HepG2 (cell line): ENCODE results near the gene ERICH6. TPM values are rescaled to one million over a fixed set of nuclear protein-coding genes. Genes with fewer than 3 reads are reported as not detected.
A peak's percentile ranks its signal among the peaks of the same experiment; 100 is the strongest.

Experiments used
- ATAC-seq: fragments of 200-7000 bp; cut with Tn5 transposase; 3 replicates; pipeline ENCODE4 v1.9.1; 2020; ENCODE audit warnings: mild to moderate bottlenecking, moderate library complexity
- BruUV-seq: library from RNA; stranded (reverse); fragments of 400-500 nt; replicated peaks from 2 replicates; lab custom pipeline; 2021; lab: Mats Ljungman, UMichigan
- CTCF ChIA-PET: fragments of 300-600 bp; formaldehyde crosslinking; extraction: SDS; loops from one replicate; lab custom pipeline; 2021; ENCODE audit warnings: low total read pairs, inconsistent platforms, low intra/inter-chr PET ratio; lab: Yijun Ruan, JAX
- POLR2A ChIA-PET: fragments of 350-600 bp; sonication (Branson Sonifier 250); formaldehyde crosslinking; loops from one replicate; lab custom pipeline; 2020; ENCODE audit warnings: antibody characterized with exemption, inconsistent platforms; lab: Yijun Ruan, JAX
- DNase-seq: peaks from one replicate; pipeline ENCODE4 v3.0.0-alpha.2; 2015; ENCODE audit warnings: low spot score
- FAIRE-seq: peaks from 3 replicates; lab custom pipeline; 2011; peaks lifted over from hg19 to GRCh38; lab: Jason Lieb, UNC
- H2AFZ ChIP-seq: one replicate; pipeline ENCODE4 v1.6.1; 2011; ENCODE audit warnings: low read length, inconsistent platforms
- H3K27ac ChIP-seq: fragments of 300-600 bp; 3 replicates; pipeline ENCODE4 v1.8.0; 2011; ENCODE audit warnings: mixed run types, mild to moderate bottlenecking, mixed read lengths, low read length, inconsistent platforms; ENCODE audit not compliant: insufficient read depth; ENCODE audit errors: extremely low read length
- H3K27me3 ChIP-seq, 2 experiments: fragments of 200-600 bp in 1 of 2; 2 replicates in 1 of 2; 3 replicates in 1 of 2; pipeline versions ENCODE4 v1.6.0 to v1.8.0; 2011; ENCODE audit warnings: low read length in 2 of 2, mild to moderate bottlenecking in 2 of 2, moderate library complexity in 2 of 2, inconsistent platforms in 1 of 2; ENCODE audit not compliant: insufficient read depth in 2 of 2, control insufficient read depth in 1 of 2
- H3K36me3 ChIP-seq, 2 experiments: fragments of 200-600 bp in 1 of 2; replicated peaks in 1 of 2; 2 replicates in 1 of 2; 3 replicates in 1 of 2; pipeline versions ENCODE4 v1.5.1 to v1.8.0; 2011; ENCODE audit warnings: low read length in 2 of 2, inconsistent platforms in 1 of 2; ENCODE audit not compliant: insufficient read depth in 2 of 2, control insufficient read depth in 1 of 2
- H3K4me1 ChIP-seq: 2 replicates; pipeline ENCODE4 v1.5.1; 2012; ENCODE audit warnings: low read length, inconsistent platforms; ENCODE audit not compliant: insufficient read depth
- H3K4me2 ChIP-seq: 2 replicates; pipeline ENCODE4 v1.6.0; 2011; ENCODE audit warnings: low read depth, low read length, inconsistent platforms
- H3K4me3 ChIP-seq, 3 experiments: fragments of 200-600 bp in 1 of 3; sonication (generic), shearing (Covaris generic) in 1 of 3; replicated peaks in 1 of 3; 2 replicates each; pipeline ENCODE4 v1.5.1; 2011 to 2016; ENCODE audit warnings: low read length in 3 of 3, inconsistent platforms in 2 of 3, low read depth in 2 of 3, mild to moderate bottlenecking in 2 of 3, control low read depth in 1 of 3, mixed read lengths in 1 of 3; ENCODE audit not compliant: insufficient read depth in 1 of 3
- H3K79me2 ChIP-seq: one replicate; pipeline ENCODE4 v1.6.1; 2011; ENCODE audit warnings: low read length, inconsistent platforms; ENCODE audit not compliant: insufficient read depth
- H3K9ac ChIP-seq: 2 replicates; pipeline ENCODE4 v1.6.0; 2011; ENCODE audit warnings: mild to moderate bottlenecking, low read depth, low read length, inconsistent platforms; ENCODE audit not compliant: insufficient read depth
- H3K9me3 ChIP-seq: 2 replicates; pipeline ENCODE4 v1.5.1; 2012; ENCODE audit warnings: mild to moderate bottlenecking, low read length
- H4K20me1 ChIP-seq: 2 replicates; pipeline ENCODE4 v1.6.0; 2011; ENCODE audit warnings: inconsistent platforms, mild to moderate bottlenecking, low read length, moderate library complexity; ENCODE audit not compliant: insufficient read depth
- IRX3 ChIP-seq: sonication (generic); formaldehyde crosslinking; IDR thresholded peaks from 2 replicates; pipeline ENCODE4 v1.8.1; 2023; ENCODE audit warnings: mild to moderate bottlenecking, low read depth, missing genetic modification reagents, borderline replicate concordance
- SIX1 ChIP-seq: sonication (generic); formaldehyde crosslinking; IDR thresholded peaks from 2 replicates; pipeline ENCODE4 v1.4.0; 2020; ENCODE audit warnings: missing genetic modification reagents, borderline replicate concordance
- SIX4 ChIP-seq: sonication (generic); formaldehyde crosslinking; IDR thresholded peaks from 2 replicates; pipeline ENCODE4 v1.4.0; 2020; ENCODE audit warnings: missing genetic modification reagents
- TCF7 ChIP-seq: sonication (generic); IDR thresholded peaks from 2 replicates; pipeline ENCODE4 v1.6.1; 2016; ENCODE audit warnings: antibody characterized with exemption, low read depth
- TRIM24 ChIP-seq: sonication (generic); formaldehyde crosslinking; IDR thresholded peaks from 2 replicates; pipeline ENCODE4 v1.8.0; 2022; ENCODE audit warnings: mild to moderate bottlenecking, missing genetic modification reagents
- ZNF24 ChIP-seq: fragments of 450-650 bp; IDR thresholded peaks from 2 replicates; pipeline ENCODE4 v1.6.1; 2017; ENCODE audit warnings: antibody characterized with exemption, mild to moderate bottlenecking
- ZNF639 ChIP-seq: conservative IDR thresholded peaks from 2 replicates; pipeline ENCODE4 v1.6.1; 2018; ENCODE audit warnings: missing genetic modification reagents
- ZNF788 ChIP-seq: sonication (generic); formaldehyde crosslinking; IDR thresholded peaks from 2 replicates; pipeline ENCODE4 v1.5.0; 2020; ENCODE audit warnings: mild to moderate bottlenecking, missing genetic modification reagents, borderline replicate concordance
- ZSCAN31 ChIP-seq: sonication (generic); formaldehyde crosslinking; IDR thresholded peaks from 2 replicates; pipeline ENCODE4 v1.5.0; 2020; ENCODE audit warnings: low read depth, mild to moderate bottlenecking, missing genetic modification reagents
- WGBS: methylation state at CpG from one replicate; pipeline ENCODE4 v1.1.6; 2017; ENCODE audit warnings: low lambda C conversion rate; 5-methylcytosine and 5-hydroxymethylcytosine counted together
- in situ Hi-C: cut with HindIII; loops from 2 replicates; pipeline ENCODE4 v1.10.0; 2017; ENCODE audit warnings: low pct_unique_long_range_greater_than_20kb; ENCODE audit not compliant: extremely low pct_ligation_motif_present
- intact Hi-C: fragments of 100-400 bp; cut with micrococcal nuclease; formaldehyde crosslinking; loops from one replicate; pipeline ENCODE4 v1.10.0; 2022; ENCODE audit not compliant: unreplicated experiment
- polyA plus RNA-seq, 8 experiments: library from polyadenylated mRNA; depleted of rRNA in 3 of 8; stranded (reverse) in 7 of 8; unstranded in 1 of 8; fragments of >200 nt; fragmentation: Illumina TruSeq in 4 of 8; extraction: Trizol in 4 of 8; gene quantifications; 2 replicates each; pipeline versions ENCODE4 v1.2.1 to v1.2.3, GENCODE V29; 2011 to 2016; ENCODE audit warnings: low read depth in 4 of 8, missing spikeins in 1 of 8, mixed read lengths in 1 of 8; ENCODE audit not compliant: insufficient read depth in 1 of 8
- total RNA-seq, 5 experiments: library from RNA; depleted of rRNA; stranded (reverse); fragments of >200 nt; fragmentation: Illumina TruSeq; extraction: Trizol; gene quantifications; 2 replicates each; pipeline ENCODE4 v1.2.3, GENCODE V29; 2016; ENCODE audit warnings: low read depth in 1 of 5
- TF ChIP-seq, protein P1 (sequence below): sonication (generic); formaldehyde crosslinking; IDR thresholded peaks from 2 replicates; pipeline ENCODE4 v1.5.0; 2020; ENCODE audit warnings: mild to moderate bottlenecking, missing genetic modification reagents, borderline replicate concordance
- TF ChIP-seq, protein P2 (sequence below): sonication (generic); formaldehyde crosslinking; conservative IDR thresholded peaks from 2 replicates; pipeline ENCODE4 v1.8.0; 2022; ENCODE audit warnings: low read depth, missing genetic modification reagents
- TF ChIP-seq, protein P3 (sequence below): sonication (generic); formaldehyde crosslinking; IDR thresholded peaks from 2 replicates; pipeline ENCODE4 v1.5.1; 2020; ENCODE audit warnings: missing genetic modification reagents, mild to moderate bottlenecking, borderline replicate concordance

ERICH6 gene
- total and polyA plus RNA-seq, 2 of the 13 experiments (the other 11 are each of a cell fraction or from before 2014, with no cell fraction given): 0.03 TPM; not detected in 1

DNA sequence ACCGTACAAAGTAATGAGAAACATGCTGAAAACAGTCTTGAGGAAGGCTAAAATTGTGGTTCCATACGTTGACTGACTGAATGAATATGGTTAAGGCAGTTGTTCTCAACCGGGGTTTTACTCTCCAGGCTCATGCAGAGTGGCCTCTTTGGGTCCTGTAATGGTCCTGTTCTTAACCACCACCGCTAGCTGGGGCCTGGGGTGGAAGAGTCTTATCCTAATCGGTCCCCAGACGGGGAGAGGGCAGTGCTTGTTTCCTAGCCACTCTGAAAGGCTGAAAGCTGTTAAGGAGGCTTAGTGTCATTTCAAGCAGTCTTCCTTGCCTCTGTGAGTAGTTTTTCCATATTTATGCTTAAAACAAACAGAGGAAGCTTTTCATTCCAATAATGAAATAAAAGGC is 68.6 kb downstream of the ERICH6 start:
- H2AFZ ChIP-seq: no peak overlapping the region
- 72% methylated on average over 5 of the region's 6 CpGs for WGBS
- peaks cover 12% of the 10 kb centered on the region for H3K4me1 ChIP-seq
- peaks cover 0 to 4% of the 10 kb centered on the region in 2 experiments; a peak in 1 of 5 replicates for H3K36me3 ChIP-seq
- FAIRE-seq: no peak
- H3K4me2 ChIP-seq: peak overlapping the region; percentile 32; the same call in 1 of the 2 replicates
- H3K4me3 ChIP-seq: no peak overlapping the region
- ChIA-PET CTCF (no interaction called here), POLR2A (interaction anchor here (0.6 kb wide), 1 partner anchor 1110 kb away, joined by 3 read pairs; no protein-coding TSS in a partner anchor)
- BruUV-seq: no TSS peak
- in situ Hi-C loops: no loop called here
- no peak overlapping the region for H3K9ac ChIP-seq
- no peaks in the 10 kb centered on the region for H4K20me1 ChIP-seq
- no peak for DNase-seq
- no peak overlapping the region for H3K27ac ChIP-seq
- intact Hi-C loops: no loop called here
- H3K27me3 ChIP-seq: no peaks in the 10 kb centered on the region
- no peaks in the 10 kb centered on the region for H3K9me3 ChIP-seq
- ATAC-seq: peak; percentile 42
- H3K79me2 ChIP-seq: no peaks in the 10 kb centered on the region
- TF ChIP-seq ZNF788 (CRISPR knock-in tag) (no peak), TCF7 (no peak), SIX1 (CRISPR knock-in tag) (no peak), ZNF24 (no peak), ZSCAN31 (CRISPR knock-in tag) (no peak), IRX3 (CRISPR knock-in tag) (no peak), SIX4 (CRISPR knock-in tag) (no peak), TRIM24 (CRISPR knock-in tag) (no peak), ZNF639 (CRISPR knock-in tag) (no peak)
- TF ChIP-seq, protein P1, sequence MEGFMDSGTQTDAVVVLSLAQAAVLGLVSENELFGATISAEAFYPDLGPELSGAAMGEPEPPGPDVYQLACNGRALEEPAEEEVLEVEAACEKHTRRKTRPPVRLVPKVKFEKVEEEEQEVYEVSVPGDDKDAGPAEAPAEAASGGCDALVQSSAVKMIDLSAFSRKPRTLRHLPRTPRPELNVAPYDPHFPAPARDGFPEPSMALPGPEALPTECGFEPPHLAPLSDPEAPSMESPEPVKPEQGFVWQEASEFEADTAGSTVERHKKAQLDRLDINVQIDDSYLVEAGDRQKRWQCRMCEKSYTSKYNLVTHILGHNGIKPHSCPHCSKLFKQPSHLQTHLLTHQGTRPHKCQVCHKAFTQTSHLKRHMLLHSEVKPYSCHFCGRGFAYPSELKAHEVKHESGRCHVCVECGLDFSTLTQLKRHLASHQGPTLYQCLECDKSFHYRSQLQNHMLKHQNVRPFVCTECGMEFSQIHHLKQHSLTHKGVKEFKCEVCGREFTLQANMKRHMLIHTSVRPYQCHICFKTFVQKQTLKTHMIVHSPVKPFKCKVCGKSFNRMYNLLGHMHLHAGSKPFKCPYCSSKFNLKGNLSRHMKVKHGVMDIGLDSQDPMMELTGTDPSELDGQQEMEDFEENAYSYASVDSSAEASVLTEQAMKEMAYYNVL (CRISPR knock-in tag): no peak
- TF ChIP-seq, protein P2, sequence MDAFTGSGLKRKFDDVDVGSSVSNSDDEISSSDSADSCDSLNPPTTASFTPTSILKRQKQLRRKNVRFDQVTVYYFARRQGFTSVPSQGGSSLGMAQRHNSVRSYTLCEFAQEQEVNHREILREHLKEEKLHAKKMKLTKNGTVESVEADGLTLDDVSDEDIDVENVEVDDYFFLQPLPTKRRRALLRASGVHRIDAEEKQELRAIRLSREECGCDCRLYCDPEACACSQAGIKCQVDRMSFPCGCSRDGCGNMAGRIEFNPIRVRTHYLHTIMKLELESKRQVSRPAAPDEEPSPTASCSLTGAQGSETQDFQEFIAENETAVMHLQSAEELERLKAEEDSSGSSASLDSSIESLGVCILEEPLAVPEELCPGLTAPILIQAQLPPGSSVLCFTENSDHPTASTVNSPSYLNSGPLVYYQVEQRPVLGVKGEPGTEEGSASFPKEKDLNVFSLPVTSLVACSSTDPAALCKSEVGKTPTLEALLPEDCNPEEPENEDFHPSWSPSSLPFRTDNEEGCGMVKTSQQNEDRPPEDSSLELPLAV: no peak
- TF ChIP-seq, protein P3, sequence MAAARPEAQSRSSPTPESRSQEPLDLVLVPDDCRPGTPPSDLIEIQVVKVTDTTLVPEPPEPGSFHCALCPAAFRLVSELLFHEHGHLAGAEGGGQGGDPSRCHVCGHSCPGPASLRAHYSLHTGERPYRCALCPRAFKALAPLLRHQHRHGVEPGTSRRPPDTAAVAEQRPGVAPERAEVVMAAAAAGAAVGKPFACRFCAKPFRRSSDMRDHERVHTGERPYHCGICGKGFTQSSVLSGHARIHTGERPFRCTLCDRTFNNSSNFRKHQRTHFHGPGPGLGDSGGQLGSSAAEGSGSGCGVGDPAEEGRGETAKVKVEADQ (CRISPR knock-in tag): no peak
